GM20000 (cell line): ENCODE measurements around the gene IP6K3.

ENCODE experiments used
- DNase-seq: peaks from one replicate; pipeline ENCODE4 v3.0.0; 2012; ENCODE audit warnings: low spot score
- TF ChIP-seq, protein P1 (sequence below): IDR thresholded peaks from 2 replicates; pipeline ENCODE4 v1.5.1; 2012; ENCODE audit warnings: mild to moderate bottlenecking, control low read depth; ENCODE audit errors: extremely low read depth, missing control alignments

Gene IP6K3

DNA sequence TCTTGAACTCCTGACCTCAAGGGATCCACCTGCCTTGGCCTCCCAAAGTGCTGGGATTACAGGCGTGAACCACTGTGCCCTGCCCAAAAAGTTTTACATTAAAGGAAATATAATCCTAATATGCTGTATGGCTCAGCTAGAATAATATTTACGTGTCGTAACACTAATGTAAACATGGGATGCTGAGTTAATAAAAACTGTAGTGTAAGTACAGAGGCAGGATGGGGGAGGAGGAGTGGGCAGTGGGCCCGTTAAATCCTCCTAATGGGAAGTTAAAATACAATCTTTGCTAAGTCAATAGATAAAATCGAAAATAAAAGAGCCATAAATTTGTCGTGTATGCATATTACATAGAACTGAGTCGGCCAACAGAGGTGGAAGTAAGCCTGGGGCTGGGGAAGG, 12.1 kb upstream of the IP6K3 start:
- TF ChIP-seq, protein P1, sequence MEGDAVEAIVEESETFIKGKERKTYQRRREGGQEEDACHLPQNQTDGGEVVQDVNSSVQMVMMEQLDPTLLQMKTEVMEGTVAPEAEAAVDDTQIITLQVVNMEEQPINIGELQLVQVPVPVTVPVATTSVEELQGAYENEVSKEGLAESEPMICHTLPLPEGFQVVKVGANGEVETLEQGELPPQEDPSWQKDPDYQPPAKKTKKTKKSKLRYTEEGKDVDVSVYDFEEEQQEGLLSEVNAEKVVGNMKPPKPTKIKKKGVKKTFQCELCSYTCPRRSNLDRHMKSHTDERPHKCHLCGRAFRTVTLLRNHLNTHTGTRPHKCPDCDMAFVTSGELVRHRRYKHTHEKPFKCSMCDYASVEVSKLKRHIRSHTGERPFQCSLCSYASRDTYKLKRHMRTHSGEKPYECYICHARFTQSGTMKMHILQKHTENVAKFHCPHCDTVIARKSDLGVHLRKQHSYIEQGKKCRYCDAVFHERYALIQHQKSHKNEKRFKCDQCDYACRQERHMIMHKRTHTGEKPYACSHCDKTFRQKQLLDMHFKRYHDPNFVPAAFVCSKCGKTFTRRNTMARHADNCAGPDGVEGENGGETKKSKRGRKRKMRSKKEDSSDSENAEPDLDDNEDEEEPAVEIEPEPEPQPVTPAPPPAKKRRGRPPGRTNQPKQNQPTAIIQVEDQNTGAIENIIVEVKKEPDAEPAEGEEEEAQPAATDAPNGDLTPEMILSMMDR: no peak
- DNase-seq: no peak

DNA sequence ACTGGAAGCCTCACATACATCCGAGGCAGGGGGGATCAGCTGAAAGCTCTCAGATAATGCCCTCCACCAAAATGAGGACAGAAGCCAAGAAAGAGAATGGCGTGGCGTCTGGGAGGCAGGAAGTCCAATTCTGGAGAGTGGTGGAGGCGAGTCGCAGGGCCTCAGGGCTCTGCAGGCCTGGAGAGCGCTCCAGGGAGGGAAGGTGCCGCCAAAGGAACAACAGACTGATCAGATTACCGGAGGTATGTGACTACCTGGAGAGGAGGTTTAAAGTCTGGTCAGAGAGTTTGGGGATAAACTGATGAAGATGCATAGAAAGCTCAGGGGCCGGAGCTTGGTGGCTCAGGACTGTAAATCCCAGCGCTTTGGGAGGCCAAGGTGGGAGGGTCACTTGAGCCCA, 11.2 kb upstream of the IP6K3 start:
- DNase-seq: no peak
- TF ChIP-seq, protein P1: no peak

DNA sequence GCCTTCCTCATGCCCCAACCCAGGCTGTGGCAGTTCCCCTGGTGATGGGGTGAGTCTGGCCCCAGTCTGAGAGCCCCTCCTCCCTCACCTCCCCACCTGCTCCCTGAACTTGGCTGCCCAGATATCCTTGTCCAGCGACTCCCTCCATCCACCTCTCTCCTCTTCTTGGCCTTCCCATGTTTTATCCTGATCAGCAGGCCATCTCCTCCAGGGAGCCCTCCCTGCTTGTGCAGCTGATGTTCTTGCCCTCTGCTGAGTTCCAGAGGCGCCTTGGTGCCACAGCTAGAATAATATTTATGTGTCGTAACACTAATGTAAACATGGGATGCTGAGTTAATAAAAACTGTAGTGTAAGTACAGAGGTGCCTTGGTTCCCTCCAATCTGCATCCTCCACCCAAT, 10.4 kb upstream of the IP6K3 start:
- TF ChIP-seq, protein P1: no peak
- DNase-seq: no peak

GRCh38 chr6:33756211-33756954, 9.7 kb upstream of the IP6K3 start:
- TF ChIP-seq, protein P1: no peak
- DNase-seq: no peak

- TF ChIP-seq, protein P1: no peak
- DNase-seq: no peak
Observed at GRCh38 chr6:33755070-33755869, 8.6 kb upstream of the IP6K3 start.

DNA sequence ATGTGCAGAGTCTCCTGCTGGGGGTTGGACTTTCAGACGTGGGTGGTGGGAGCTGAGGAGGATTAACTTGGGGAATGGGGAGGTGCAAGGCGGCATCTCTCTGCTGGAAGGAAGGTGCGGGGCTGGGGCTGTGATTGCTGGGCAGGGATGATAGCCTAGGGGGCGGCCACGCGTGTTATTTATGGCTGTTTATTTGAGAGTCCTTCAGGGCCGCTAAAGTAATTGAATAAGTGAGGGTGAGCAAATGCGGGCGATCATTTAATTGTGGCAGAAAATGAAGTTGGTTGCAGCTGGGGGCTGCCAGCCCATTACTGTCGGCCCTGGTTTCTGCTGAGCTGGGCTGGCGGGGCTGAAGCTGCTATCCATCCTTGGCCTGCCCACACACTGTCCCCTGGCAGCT, 7.5 kb upstream of the IP6K3 start:
- no peak for DNase-seq

GRCh38 chr6:33752646-33753015, 5.9 kb upstream of the IP6K3 start:
- DNase-seq: no peak
- TF ChIP-seq, protein P1: no peak

More for the DNA sequence above, 7.5 kb upstream of the IP6K3 start:
- TF ChIP-seq, protein P1: no peak
